Measurements from ENCODE around the gene TM2D3.

The TM2D3 gene

GRCh38 chr15:101652098-101652785, at the start of gene TM2D3:
Gene TM2D3, minus strand, starts transcription at chr15:101652381. Its CDS starts 20 bp downstream, at chr15:101652361.
- peak; percentile 94 to 95 for DNase-seq

- DNase-seq = no peak
Observed at GRCh38 chr15:101698314-101698713, 46.1 kb upstream of the TM2D3 start.

GRCh38 chr15:101697488-101697887, 45.3 kb upstream of the TM2D3 start:
- peak; percentile 2 to 39 for DNase-seq

- no peak for DNase-seq
Observed at GRCh38 chr15:101696829-101697228, 44.6 kb upstream of the TM2D3 start.

- no peak for DNase-seq
Observed at GRCh38 chr15:101694261-101694660, 42.1 kb upstream of the TM2D3 start.

GRCh38 chr15:101692801-101693598, 40.8 kb upstream of the TM2D3 start:
- peak in 1 of 2 donors; percentile 1 for DNase-seq

GRCh38 chr15:101689901-101690300, 37.7 kb upstream of the TM2D3 start:
- DNase-seq = no peak

- no peak for DNase-seq
Observed at GRCh38 chr15:101686718-101687117, 34.5 kb upstream of the TM2D3 start.

GRCh38 chr15:101684877-101685276, 32.7 kb upstream of the TM2D3 start:
- DNase-seq = no peak

- no peak for DNase-seq
Observed at GRCh38 chr15:101684384-101684783, 32.2 kb upstream of the TM2D3 start.

GRCh38 chr15:101679806-101680205, 27.6 kb upstream of the TM2D3 start:
- DNase-seq = no peak

GRCh38 chr15:101676921-101677329, 24.7 kb upstream of the TM2D3 start:
- DNase-seq = no peak

- no peak for DNase-seq
Observed at GRCh38 chr15:101675796-101676582, 23.8 kb upstream of the TM2D3 start.

- no peak for DNase-seq
Observed at GRCh38 chr15:101675015-101675414, 22.8 kb upstream of the TM2D3 start.

GRCh38 chr15:101672298-101672697, 20.1 kb upstream of the TM2D3 start:
- no peak for DNase-seq

GRCh38 chr15:101669744-101670143, 17.6 kb upstream of the TM2D3 start:
- DNase-seq = no peak

GRCh38 chr15:101667881-101668280, 15.7 kb upstream of the TM2D3 start:
- DNase-seq = no peak

GRCh38 chr15:101664303-101664913, 12.2 kb upstream of the TM2D3 start:
- no peak for DNase-seq

- DNase-seq = no peak
Observed at GRCh38 chr15:101662203-101662602, 10.0 kb upstream of the TM2D3 start.

- DNase-seq = no peak
Observed at GRCh38 chr15:101660005-101660404, 7.8 kb upstream of the TM2D3 start.

- DNase-seq = no peak
Observed at GRCh38 chr15:101657968-101658784, 6.0 kb upstream of the TM2D3 start.

GRCh38 chr15:101657171-101657570, 5.0 kb upstream of the TM2D3 start:
- DNase-seq = no peak
